Type B pancreatic cell (in vitro differentiated cells): ENCODE data around the gene LEF1. TPM values are rescaled to one million over a fixed set of nuclear protein-coding genes. Genes with fewer than 3 reads are reported as not detected.

Source experiments
- DNase-seq: peaks from one replicate; pipeline ENCODE4 v3.0.0; 2021; ENCODE audit warnings: mixed read lengths; ENCODE audit not compliant: unreplicated experiment; ENCODE audit errors: extremely low spot score
- H3K27ac Mint-ChIP-seq: 2 replicates; pipeline ENCODE4 v1.8.0; 2021; ENCODE audit warnings: mild to moderate bottlenecking, mixed read lengths
- H3K27me3 Mint-ChIP-seq: 2 replicates; pipeline ENCODE4 v1.8.0; 2021; ENCODE audit warnings: mixed read lengths
- H3K36me3 Mint-ChIP-seq: 2 replicates; pipeline ENCODE4 v1.8.0; 2021; ENCODE audit warnings: mixed read lengths
- H3K4me1 Mint-ChIP-seq: one replicate; pipeline ENCODE4 v1.8.0; 2021; ENCODE audit warnings: mixed read lengths; ENCODE audit not compliant: unreplicated experiment
- H3K4me3 Mint-ChIP-seq: 2 replicates; pipeline ENCODE4 v1.8.0; 2021; ENCODE audit warnings: mild to moderate bottlenecking, mixed read lengths
- H3K9me3 Mint-ChIP-seq: 2 replicates; pipeline ENCODE4 v1.8.0; 2021; ENCODE audit warnings: mixed read lengths
- CTCF ChIP-seq: fragments of 200-600 bp; sonication (generic); conservative IDR thresholded peaks from 2 replicates; pipeline ENCODE4 v1.5.0; 2021; ENCODE audit warnings: antibody characterized with exemption, mild to moderate bottlenecking
- total RNA-seq: library from RNA; stranded (reverse); gene quantifications from 2 replicates; pipeline ENCODE4 v1.2.1, GENCODE V29; 2021; ENCODE audit warnings: low replicate concordance

LEF1 gene
- total RNA-seq, 1 donor from 2014 or later, result 66.1 TPM

DNA sequence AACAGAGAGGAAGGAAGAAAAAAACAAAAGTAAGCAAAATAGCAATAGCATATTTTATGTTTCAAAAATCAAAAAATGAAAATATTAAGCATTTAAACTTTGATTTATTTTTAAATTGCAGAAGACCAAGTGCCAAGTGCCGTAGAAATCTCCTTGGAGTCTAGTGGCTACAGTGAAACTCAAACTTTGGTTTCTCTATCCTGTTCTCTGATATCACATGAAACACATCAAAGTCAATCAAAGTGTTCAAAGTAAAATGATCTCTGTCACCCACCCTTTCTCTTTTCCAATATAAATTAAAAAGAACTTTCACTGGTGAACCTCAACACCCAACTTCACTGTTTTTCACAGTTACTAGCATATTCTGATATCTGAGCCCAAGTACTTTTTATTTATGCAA, 98.0 kb downstream of the LEF1 start:
- no peak overlapping the region for H3K4me3 Mint-ChIP-seq

DNA sequence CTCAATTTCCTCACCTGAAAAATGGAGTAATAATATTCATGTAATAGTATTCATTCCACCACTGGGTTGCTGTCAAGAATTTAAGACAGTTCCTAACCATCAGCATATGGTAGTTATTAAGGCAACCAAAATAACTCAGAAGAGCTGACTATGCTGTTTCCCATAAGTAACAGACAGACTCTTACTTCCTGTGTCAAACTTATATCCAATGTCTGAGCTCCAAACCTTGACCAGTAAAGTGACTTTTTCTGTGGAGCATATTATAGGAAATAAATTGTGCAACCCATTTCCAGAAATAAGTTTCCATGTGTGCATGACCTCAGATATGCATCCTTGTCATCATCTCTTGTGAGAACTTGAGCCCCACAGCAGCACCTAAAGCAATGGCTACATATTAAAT, 100.3 kb downstream of the LEF1 start:
- H3K27ac Mint-ChIP-seq, result no peak overlapping the region
- no peaks in the 10 kb centered on the region for H3K9me3 Mint-ChIP-seq
- H3K36me3 Mint-ChIP-seq, result peaks cover 7% of the 10 kb centered on the region
- DNase-seq, result no peak
- H3K4me3 Mint-ChIP-seq, result no peak overlapping the region
- peaks cover 10% of the 10 kb centered on the region for H3K4me1 Mint-ChIP-seq
- H3K27me3 Mint-ChIP-seq, result peaks cover 3% of the 10 kb centered on the region
- TF ChIP-seq CTCF, result no peak

More for the DNA sequence above, 98.0 kb downstream of the LEF1 start:
- Mint-ChIP-seq H3K27me3 (peaks cover 3% of the 10 kb centered on the region), H3K4me1 (peaks cover 17% of the 10 kb centered on the region), H3K36me3 (peaks cover 7% of the 10 kb centered on the region), H3K9me3 (no peaks in the 10 kb centered on the region), H3K27ac (no peak overlapping the region)
- no peak for DNase-seq
- no peak for TF ChIP-seq CTCF

GRCh38 chr4:108060686-108061321, 107.9 kb downstream of the LEF1 start:
- Mint-ChIP-seq H3K36me3 (peaks cover 3% of the 10 kb centered on the region), H3K27me3 (peaks cover 4% of the 10 kb centered on the region), H3K4me3 (no peak overlapping the region), H3K9me3 (no peaks in the 10 kb centered on the region), H3K27ac (no peak overlapping the region), H3K4me1 (peaks cover 5% of the 10 kb centered on the region)
- DNase-seq, result no peak
- no peak for TF ChIP-seq CTCF

- Mint-ChIP-seq H3K4me3 (no peak overlapping the region), H3K36me3 (peaks cover 3% of the 10 kb centered on the region), H3K27ac (no peak overlapping the region), H3K27me3 (peaks cover 4% of the 10 kb centered on the region), H3K9me3 (no peaks in the 10 kb centered on the region), H3K4me1 (peaks cover 5% of the 10 kb centered on the region)
- peak; percentile 66 for TF ChIP-seq CTCF
- no peak for DNase-seq
Measured at GRCh38 chr4:108060164-108060563, 108.6 kb downstream of the LEF1 start.

DNA sequence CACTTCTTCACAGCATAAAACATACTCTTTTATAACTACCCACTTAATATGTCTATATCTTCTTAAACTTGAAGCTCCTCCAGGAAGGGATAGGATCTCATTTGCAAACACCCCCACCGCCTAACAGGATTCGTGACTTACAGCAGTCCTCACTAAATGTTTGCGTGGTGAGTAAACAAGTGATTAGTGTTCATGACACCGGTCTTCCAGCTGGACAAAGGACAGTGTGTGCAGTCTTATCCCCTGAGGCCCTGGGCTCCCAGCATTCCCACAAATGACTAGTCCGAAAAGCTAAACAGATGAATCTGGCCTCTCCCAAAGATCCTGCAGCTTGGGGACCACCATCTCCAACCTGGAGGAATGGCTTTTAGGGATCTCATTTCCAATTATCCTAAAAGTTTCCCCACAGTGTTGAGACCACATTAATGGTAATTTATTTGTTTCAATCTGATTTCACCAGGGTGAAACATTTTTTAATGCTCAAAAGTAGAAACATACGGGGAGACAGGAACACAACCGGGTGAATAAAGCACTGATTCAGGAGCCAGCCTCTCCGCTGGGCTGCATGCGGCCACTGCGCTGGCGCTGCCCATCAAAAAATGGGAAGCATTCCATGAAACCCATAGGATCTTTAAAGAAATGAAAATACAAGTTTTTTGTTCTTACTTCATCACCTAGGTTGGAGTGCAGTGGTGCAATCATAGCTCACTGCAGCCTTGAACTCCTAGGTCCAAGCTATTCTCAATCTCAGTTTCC, 109.9 kb downstream of the LEF1 start:
- Mint-ChIP-seq H3K36me3 (peaks cover 3% of the 10 kb centered on the region), H3K27me3 (peaks cover 4% of the 10 kb centered on the region), H3K9me3 (no peaks in the 10 kb centered on the region), H3K4me3 (no peak overlapping the region), H3K4me1 (peaks cover 5% of the 10 kb centered on the region), H3K27ac (no peak overlapping the region)
- no peak for DNase-seq
- no peak for TF ChIP-seq CTCF
